Spleen (tissue), 7 donors: ENCODE results near the gene HOXC10.

ENCODE experiments used
- POLR2A ChIP-seq, 3 donors: fragments of 450-650 bp; IDR thresholded peaks; one replicate each; pipeline ENCODE4 v1.5.1; 2017; ENCODE audit warnings: antibody characterized with exemption in 3 of 3, mild to moderate bottlenecking in 1 of 3
- POLR2AphosphoS5 ChIP-seq, 3 donors: sonication (generic); formaldehyde crosslinking; IDR thresholded peaks; one replicate each; pipeline ENCODE4 v1.5.1; 2017; ENCODE audit warnings: antibody characterized with exemption in 3 of 3
- TF ChIP-seq, protein P1 (sequence below), 11 experiments: fragments of 200-600 bp in 7 of 11; fragments of 450-650 bp in 4 of 11; sonication (generic) in 4 of 11; IDR thresholded peaks in 8 of 11; conservative IDR thresholded peaks in 3 of 11; 1 replicate in 7 of 11; 2 replicates in 4 of 11; pipeline versions ENCODE4 v1.4.0 to v1.8.0; 2016 to 2021; ENCODE audit warnings: antibody characterized with exemption in 11 of 11, inconsistent platforms in 4 of 11, mild to moderate bottlenecking in 1 of 11
- donor health status: DM: no; HTN: no; CAD: no; lungs with moderate emphysema.
- donor health status: DM: no; HTN: no; CAD: no.
- donor health status: DM: no; HTN: no; CAD: no.

- TF ChIP-seq, protein P1, sequence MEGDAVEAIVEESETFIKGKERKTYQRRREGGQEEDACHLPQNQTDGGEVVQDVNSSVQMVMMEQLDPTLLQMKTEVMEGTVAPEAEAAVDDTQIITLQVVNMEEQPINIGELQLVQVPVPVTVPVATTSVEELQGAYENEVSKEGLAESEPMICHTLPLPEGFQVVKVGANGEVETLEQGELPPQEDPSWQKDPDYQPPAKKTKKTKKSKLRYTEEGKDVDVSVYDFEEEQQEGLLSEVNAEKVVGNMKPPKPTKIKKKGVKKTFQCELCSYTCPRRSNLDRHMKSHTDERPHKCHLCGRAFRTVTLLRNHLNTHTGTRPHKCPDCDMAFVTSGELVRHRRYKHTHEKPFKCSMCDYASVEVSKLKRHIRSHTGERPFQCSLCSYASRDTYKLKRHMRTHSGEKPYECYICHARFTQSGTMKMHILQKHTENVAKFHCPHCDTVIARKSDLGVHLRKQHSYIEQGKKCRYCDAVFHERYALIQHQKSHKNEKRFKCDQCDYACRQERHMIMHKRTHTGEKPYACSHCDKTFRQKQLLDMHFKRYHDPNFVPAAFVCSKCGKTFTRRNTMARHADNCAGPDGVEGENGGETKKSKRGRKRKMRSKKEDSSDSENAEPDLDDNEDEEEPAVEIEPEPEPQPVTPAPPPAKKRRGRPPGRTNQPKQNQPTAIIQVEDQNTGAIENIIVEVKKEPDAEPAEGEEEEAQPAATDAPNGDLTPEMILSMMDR (IDR thresholded peaks at IDR 0.05 in 8 of 11, conservative IDR thresholded peaks at IDR 0.05 in 3 of 11): no peak
- TF ChIP-seq POLR2A (IDR thresholded peaks at IDR 0.05) (no peak), POLR2AphosphoS5 (IDR thresholded peaks at IDR 0.05) (no peak)
Measured at GRCh38 chr12:54015018-54015931, 30.3 kb downstream of the HOXC10 start.
